HG03469 (cell line): ENCODE data around the gene APEX1.

ENCODE experiments used
- ATAC-seq: cut with Tn5 transposase; IDR thresholded peaks from one replicate; pipeline ENCODE4 v1.9.1; 2021; ENCODE audit warnings: mild to moderate bottlenecking, moderate library complexity, moderate number of reproducible peaks; ENCODE audit not compliant: unreplicated experiment

Gene APEX1

DNA sequence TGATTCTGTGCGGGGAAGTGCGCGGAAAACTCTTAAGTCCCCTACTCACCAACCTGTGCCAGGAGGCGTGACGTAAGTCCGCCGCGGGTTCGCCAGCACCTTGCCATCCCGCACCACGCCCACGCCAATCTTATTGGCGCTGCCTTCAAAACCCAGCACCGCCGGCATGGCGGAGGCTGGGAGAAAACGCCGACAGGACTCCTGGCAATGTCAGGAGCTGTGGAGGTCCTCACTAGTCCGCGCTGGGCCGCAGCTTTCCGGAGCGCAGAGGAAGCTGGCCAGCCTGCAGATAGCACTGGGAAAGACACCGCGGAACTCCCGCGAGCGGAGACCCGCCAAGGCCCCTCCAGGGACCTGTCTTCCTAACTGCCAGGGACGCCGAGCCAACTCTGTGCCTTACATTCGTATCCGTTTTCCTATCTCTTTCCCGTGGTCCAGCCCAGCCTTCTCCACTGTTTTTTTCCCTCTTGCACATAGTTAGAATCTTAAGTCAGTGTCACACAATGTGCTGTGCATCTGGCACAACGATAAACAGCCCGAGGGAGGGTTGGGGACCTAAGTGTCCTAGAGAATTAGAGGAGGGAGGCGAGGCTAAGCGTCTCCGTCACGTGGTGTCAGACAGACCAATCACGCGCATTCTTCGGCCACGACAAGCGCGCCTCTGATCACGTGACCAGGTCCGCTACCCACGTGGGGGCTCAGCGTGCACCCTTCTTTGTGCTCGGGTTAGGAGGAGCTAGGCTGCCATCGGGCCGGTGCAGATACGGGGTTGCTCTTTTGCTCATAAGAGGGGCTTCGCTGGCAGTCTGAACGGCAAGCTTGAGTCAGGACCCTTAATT, at the start of gene APEX1, which contains the start of gene OSGEP:
APEX1 (plus strand) TSS at position 711 of the 839 bp plus-strand sequence. CDS start 420 bp downstream, outside the sequence.
OSGEP (minus strand) TSS at position 297 of the 839 bp plus-strand sequence; CDS start at position 168, 129 bp downstream.
- ATAC-seq = peak; percentile 76

DNA sequence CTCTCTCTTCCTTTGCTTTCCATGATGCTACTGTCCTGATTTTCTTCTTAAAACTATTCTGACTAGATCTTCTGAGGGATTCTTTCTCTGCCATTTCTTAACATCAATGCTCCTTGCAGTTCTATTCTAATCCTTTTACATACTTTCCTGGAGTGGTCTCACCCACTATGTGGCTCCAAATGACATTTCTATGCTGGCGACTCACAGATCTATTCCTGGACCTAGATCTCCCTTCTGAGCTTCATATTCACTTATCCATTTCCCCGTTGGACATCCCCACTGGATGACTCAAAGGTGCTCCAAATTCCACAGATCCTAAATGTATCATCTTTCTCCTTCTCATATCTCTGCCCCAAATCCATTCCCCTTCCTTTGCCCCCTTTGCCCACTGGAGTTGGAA, 45.8 kb upstream of the APEX1 start:
- no peak for ATAC-seq

DNA sequence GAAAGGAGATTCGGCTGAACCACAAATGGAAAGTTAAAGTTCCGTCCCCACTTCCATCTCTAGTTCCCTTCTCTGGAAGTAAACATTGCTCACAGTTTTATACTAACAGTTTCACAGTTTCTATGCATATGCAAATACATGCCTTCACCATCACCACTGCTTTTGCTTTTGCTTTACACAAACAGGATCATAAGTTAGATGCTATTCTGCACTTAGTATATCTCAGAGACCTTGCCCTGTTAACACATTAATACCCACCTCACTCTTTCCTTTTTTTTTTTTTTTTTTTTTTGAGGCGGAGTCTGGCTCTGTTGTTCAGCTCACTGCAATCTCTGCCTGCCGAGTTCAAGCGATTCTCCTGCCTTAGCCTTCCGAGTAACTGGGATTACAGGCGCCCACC, 42.6 kb upstream of the APEX1 start:
- peak; percentile 50 for ATAC-seq

- ATAC-seq = no peak
These were observed 41.9 kb upstream of the APEX1 start, which contains the start of gene TEP1 for GRCh38 chr14:20412876-20413743. Gene TEP1, minus strand, starts transcription at chr14:20413501. Its CDS starts 5,062 bp downstream, at chr14:20408439.

DNA sequence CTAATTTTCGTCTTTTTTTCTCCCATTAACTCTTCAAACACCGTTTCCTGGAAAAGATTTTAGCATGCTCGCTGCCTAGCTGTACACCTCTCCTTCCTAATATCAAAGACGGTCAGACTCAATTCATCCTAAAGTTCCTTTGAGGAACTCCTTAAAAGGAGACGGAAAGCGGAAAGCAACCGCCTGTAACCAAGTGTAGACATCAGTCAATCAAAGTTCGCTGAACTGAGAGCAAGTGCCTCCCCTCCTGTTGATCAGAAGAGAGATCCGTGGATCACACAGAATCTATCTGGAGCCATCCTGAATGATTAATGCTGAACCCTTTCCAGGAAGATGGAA, 41.3 kb upstream of the APEX1 start:
- ATAC-seq = no peak

DNA sequence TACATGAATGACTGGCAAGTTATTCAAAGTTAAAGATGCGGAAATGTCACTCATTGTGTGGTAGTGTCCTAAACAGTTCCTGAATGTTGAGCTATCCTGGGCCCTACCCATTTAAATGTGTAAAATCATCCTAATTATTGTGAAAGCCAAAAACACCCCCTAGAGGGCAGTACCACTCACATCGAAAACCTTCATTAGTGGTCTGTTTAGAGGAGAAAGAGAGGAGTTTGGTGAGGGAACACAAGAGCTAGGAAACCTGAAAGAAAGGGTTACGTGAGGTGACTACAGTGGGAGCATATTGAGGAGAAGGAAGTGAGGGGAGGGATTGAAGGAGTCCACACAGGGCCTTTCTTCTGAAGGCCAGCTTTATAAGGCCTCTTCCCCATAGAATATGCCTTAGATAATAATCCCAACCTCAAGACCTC, 39.2 kb upstream of the APEX1 start:
- ATAC-seq = peak; percentile 33

DNA sequence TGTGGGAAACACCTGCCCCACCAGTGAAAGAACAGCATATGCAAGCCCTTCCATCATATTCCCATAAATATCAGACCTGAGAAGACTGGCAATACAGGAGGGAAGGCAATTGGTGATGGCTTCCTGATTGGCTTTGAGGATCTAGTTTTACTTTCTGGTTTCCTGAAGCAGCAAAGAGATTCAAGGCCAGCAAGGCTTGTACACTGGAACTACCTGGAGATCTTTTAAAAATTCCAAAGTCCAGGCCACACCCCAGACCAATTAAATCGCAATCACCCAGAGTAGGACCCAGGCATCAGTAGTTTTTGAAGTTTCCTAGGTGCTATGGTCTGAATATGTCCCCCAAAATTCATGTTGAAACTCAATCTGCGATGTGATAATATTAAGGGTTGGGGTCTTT, 38.8 kb upstream of the APEX1 start:
- ATAC-seq = no peak

DNA sequence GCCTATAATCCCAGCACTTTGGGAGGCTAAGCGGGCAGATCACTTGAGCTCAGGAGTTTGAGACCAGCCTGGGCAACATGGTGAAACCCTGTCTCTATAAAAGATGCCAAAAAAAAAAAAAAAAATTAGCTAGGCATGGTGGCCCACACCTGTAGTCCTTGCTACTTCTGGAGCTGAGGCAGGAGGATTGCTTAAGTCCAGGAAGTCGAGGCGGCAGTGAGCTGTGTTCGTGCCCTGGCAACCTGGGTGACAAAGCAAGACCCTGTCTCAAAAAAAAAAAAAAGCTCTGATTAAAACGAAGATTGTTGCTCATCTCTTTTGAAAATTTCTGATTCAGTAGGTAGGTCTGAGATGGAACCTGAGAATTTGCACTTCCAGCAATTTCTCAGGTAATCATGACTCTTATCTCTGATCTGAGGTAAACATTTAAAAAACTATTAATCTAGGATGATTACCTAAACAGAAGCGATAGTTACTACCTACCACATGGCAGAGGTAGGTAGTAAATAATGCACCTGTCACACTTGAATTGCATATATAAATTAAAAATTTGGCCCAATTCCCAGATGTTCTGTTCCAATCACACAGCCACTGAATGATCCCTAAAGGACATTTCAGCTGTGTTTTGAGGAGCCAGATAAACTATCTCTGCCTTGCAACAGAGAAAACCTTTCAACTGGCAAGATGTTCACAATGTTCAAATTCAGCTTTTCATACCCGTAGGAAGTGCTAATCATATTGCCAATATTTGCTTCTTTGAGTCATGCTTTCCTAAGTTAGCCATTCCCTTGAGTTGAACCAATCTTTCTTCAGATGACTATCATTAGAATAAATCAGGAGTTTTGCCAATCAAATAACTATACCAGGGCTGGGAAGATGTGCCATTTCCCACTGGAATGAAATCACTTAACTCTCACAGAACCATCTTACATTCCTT, 37.5 kb upstream of the APEX1 start:
- ATAC-seq = no peak

- no peak for ATAC-seq
These were observed 36.5 kb upstream of the APEX1 start for GRCh38 chr14:20418501-20418909.

GRCh38 chr14:20419419-20419818, 35.6 kb upstream of the APEX1 start:
- ATAC-seq = no peak

- no peak for ATAC-seq
These were observed 33.8 kb upstream of the APEX1 start for GRCh38 chr14:20421267-20421666.

- no peak for ATAC-seq
These were observed 32.1 kb upstream of the APEX1 start for GRCh38 chr14:20422886-20423285.

- no peak for ATAC-seq
These were observed 30.2 kb upstream of the APEX1 start for GRCh38 chr14:20424851-20425250.

DNA sequence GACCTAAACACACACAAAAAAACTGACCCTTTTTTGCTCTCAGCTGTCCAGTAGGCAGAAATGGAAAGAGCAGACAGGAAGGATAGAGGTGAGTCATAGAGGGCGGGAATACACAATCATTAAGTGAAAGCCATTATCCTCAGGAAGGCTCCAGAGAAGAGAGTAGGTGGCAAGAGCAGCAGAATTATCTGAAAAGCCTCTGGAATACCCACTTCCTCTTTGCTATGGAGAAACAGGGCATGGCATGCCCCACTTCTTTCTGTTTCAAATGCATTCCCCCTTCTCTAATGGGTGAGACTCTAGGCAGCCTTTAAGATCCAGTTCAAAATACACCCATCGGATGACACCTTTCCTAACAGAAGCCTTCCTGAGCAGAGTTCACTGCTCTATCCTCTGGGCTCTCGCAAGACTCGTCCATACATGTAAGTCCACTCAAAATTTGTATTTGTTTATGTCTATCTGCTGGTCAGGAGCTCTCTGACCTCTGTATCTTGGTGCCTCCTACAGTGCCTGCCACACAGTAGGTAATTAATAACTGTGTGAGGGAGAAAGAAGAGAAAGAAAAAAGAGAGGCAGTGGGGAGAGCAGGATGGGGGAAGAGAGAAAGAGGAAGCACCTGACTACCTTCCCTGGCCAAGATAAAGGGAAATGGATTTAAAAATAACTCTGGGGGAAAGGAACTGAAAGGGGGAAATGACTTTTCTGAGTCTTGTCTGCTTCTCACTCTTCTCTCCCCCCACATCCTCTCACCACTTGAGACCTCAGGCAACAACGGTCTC, 27.6 kb upstream of the APEX1 start:
- ATAC-seq = peak; percentile 56

- peak; percentile 17 for ATAC-seq
These were observed 27.0 kb upstream of the APEX1 start for GRCh38 chr14:20428010-20428365.

DNA sequence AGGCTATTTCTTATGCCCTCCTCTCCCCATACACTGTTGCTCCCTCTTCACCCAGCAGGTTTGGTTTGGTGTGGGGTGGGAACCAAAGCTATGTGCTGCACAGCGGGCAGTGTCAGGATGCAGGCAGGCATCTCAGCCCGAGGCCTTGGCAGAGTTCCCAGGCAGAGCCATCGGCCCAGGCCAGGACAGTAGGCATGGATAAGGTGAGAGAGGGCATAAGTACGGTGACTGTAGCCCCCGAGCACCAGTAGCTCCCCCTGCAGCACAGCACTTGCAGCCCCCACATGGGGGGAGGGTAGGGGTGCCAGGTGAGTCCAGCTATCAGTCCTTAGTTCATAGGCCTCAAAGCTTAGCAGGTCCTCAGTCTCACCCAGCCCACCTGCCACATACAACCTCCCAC, 26.2 kb upstream of the APEX1 start:
- ATAC-seq = no peak

- no peak for ATAC-seq
These were observed 25.0 kb upstream of the APEX1 start for GRCh38 chr14:20429801-20430669.

DNA sequence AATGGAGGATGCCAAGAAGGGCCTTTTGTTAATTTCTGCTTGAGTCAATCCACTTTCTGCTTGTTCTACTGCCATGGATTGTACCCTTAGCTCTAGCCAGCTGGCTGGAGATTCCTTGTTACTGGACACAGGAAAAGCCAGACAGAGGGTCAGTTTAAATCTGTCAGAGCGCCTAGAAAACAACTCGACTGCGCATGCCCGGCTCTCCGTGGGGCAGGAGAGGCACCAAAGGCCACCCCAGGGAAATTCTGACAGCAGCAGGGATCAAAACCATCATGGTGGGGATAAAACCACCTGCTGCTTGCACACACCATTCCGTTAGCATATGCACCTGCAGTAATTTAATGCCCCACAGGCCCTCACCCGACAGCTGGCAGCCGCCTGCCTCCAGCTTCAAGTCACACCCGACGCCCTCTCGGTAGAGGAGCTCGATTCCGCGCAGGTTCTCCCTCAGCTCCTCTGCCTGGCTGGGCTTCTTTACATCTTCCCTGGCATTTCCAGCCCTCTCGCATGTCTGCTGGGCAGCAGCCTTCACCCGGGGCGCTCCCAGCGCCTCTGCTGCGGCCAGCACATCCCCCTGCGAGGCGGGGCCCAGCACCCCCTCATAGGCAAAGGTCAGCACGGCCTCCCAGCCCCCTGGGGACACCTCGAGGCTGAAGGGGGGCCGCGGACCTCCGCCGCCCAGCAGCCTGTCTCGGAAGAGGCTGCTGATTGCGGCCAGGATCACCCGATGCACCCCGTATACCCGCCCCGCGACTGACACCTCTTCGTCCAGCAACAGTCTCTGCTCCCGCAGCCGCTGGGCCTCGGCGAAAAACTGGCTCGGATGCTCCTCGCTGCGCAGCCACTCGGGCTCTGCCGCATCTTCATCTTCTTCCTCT, 20.1 kb upstream of the APEX1 start:
- ATAC-seq = no peak
